ENCODE results near the gene PPP2R5B.

Gene PPP2R5B

GRCh38 chr11:64923944-64924909 lies at the start of gene PPP2R5B:
Gene PPP2R5B, plus strand, starts transcription at chr11:64924689. Its CDS starts 1,046 bp downstream, at chr11:64925735.
- peak; percentile 99 for DNase-seq (ENCODE audit: low spot score)

GRCh38 chr11:64875369-64876228 lies 48.9 kb upstream of the PPP2R5B start:
- DNase-seq (ENCODE audit: low spot score): peak; percentile 49

GRCh38 chr11:64876229-64876750 lies 48.2 kb upstream of the PPP2R5B start:
- DNase-seq (ENCODE audit: low spot score): peak; percentile 86

- DNase-seq (ENCODE audit: low spot score): peak; percentile 40
Measured at GRCh38 chr11:64876835-64877341, 47.6 kb upstream of the PPP2R5B start.

GRCh38 chr11:64877390-64878222 lies 46.9 kb upstream of the PPP2R5B start:
- no peak for DNase-seq (ENCODE audit: low spot score)

GRCh38 chr11:64878223-64878493 lies 46.3 kb upstream of the PPP2R5B start:
- no peak for DNase-seq (ENCODE audit: low spot score)

- DNase-seq (ENCODE audit: low spot score): peak; percentile 97
Measured at GRCh38 chr11:64878494-64879243, 45.8 kb upstream of the PPP2R5B start, which contains the start of gene EHD1. Gene EHD1, minus strand, starts transcription at chr11:64878621. Its CDS starts 157 bp downstream, at chr11:64878464.

GRCh38 chr11:64879244-64879900 lies 45.1 kb upstream of the PPP2R5B start:
- peak; percentile 80 for DNase-seq (ENCODE audit: low spot score)

- DNase-seq (ENCODE audit: low spot score): no peak
Measured at GRCh38 chr11:64880240-64881001, 44.1 kb upstream of the PPP2R5B start.

- no peak for DNase-seq (ENCODE audit: low spot score)
Measured at GRCh38 chr11:64881476-64881875, 43.0 kb upstream of the PPP2R5B start.

- DNase-seq (ENCODE audit: low spot score): no peak
Measured at GRCh38 chr11:64882243-64882642, 42.2 kb upstream of the PPP2R5B start.

GRCh38 chr11:64883575-64883974 lies 40.9 kb upstream of the PPP2R5B start:
- no peak for DNase-seq (ENCODE audit: low spot score)

GRCh38 chr11:64884019-64884418 lies 40.5 kb upstream of the PPP2R5B start:
- DNase-seq (ENCODE audit: low spot score): no peak

- DNase-seq (ENCODE audit: low spot score): no peak
Measured at GRCh38 chr11:64885367-64886286, 38.9 kb upstream of the PPP2R5B start.

- DNase-seq (ENCODE audit: low spot score): no peak
Measured at GRCh38 chr11:64887234-64887756, 37.2 kb upstream of the PPP2R5B start.

- DNase-seq (ENCODE audit: low spot score): peak; percentile 45
Measured at GRCh38 chr11:64887757-64888405, 36.6 kb upstream of the PPP2R5B start.

- no peak for DNase-seq (ENCODE audit: low spot score)
Measured at GRCh38 chr11:64888406-64888728, 36.1 kb upstream of the PPP2R5B start.

All from pons (tissue), 1 donor.